ENCODE results near the gene BAHCC1. TPM values are rescaled to one million over a fixed set of nuclear protein-coding genes. Genes with fewer than 3 reads are reported as not detected.

Gene BAHCC1
- polyA plus RNA-seq, 2 donors = 3.0 to 9.1 TPM

DNA sequence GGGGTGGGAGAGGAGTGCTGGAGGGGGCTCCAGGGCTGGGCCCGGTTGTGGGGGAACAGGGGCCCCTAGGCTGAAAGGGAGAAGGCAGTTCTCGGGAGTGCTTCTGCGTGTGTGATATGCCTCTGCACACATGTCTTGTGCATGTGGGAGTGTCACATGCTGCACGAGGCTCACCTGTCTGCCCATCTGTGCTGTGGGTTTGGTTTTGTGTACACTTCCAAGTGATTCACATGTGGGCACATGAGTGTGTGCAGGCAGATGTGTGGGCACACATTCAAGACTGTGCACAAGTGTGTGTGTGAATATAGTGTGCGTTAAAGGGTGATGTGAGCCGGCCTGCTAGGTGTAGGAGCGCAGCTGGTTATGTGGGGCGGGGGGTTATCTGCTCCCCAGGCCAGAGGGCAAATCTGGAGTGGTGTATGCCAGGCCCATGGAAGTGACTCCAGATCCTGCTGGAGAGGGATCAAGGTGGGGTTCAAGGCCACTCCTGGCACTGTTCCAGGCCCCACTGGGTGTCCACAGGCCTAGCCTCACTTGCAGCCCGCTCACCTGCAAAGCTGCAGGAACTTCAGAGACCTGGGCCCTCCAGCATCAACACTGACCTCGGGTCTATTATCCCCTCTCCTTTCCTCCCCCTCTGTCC lies 3.8 kb upstream of the BAHCC1 start:
- no peaks in the 10 kb centered on the region for H3K27me3 ChIP-seq (ENCODE audit: control insufficient read depth in 1 of 2, insufficient read depth in 2 of 2, low read length in 2 of 2)
- H3K27ac ChIP-seq (ENCODE audit: low read depth in 2 of 2, low read length in 1 of 2) = peak overlapping the region; percentile 94 to 97
- WGBS, 2 donors = 56 to 58% methylated on average over 10 of the region's 10 CpGs
- no peaks in the 10 kb centered on the region for H3K9me3 ChIP-seq (ENCODE audit: control insufficient read depth in 2 of 2, insufficient read depth in 1 of 2, low read depth in 1 of 2, low read length in 1 of 2)
- peaks cover 6 to 29% of the 10 kb centered on the region in 2 donors for H3K4me1 ChIP-seq (ENCODE audit: control insufficient read depth in 2 of 2, insufficient read depth in 2 of 2, low read length in 1 of 2)
- H3K4me3 ChIP-seq (ENCODE audit: low read depth in 1 of 2, low read length in 2 of 2) = peak overlapping the region in 1 of 2 donors; percentile 10
- H3K36me3 ChIP-seq (ENCODE audit: control insufficient read depth in 2 of 2, insufficient read depth in 2 of 2, low read length in 1 of 2) = peaks cover 0 to 3% of the 10 kb centered on the region in 2 donors

DNA sequence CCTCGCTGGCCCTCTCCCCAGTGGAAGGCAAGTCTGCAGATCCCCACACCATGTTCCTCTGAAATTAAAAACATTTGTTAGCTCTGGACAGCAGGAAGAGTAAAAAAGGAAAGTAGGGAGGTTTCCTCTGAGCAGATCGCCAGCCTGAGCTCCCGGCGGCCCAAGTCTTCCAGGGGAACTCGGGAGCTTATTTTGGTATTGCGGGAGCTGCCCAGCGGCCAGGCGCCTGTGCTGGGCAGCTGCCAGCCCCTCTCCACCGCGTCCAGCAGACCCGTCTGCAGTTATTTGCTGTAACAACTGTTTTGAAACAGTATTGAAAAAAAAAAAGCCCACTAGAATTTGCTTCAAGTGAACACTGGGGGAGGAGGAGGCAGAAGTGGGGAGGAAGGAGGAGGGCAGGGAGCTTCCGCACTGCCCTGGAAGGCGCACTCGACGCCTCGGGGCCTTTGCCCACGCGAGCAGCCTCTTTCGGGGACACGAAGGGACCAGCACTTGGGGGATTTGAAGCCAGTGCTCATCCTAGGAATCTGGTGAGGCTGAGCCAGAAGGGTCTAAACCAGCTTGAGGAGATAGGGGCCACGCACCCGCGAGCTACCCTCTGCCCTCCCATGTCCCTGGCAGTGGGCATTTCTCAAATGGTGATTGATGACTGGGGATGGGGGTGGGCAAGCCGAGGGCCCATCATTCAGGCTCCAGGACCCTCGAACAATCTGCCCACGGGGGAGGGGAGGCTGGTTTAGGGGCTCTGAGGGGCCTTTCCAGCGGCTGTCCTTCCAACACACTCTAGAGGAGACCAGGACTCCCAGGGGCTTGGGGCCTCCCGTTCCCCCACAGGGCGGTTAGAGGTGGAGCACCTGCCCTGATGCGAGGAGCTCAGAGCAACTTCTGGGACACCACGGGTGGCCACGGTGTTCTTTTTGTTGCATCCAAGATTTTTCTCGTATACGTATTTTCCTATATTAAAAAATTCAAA lies 3.0 kb upstream of the BAHCC1 start:
- Histone ChIP-seq H3K27ac (ENCODE audit: low read depth in 2 of 2, low read length in 1 of 2) (peak overlapping the region; percentile 94 to 97), H3K4me1 (ENCODE audit: control insufficient read depth in 2 of 2, insufficient read depth in 2 of 2, low read length in 1 of 2) (peaks cover 6 to 28% of the 10 kb centered on the region in 2 donors), H3K4me3 (ENCODE audit: low read depth in 1 of 2, low read length in 2 of 2) (peak overlapping the region; percentile 37 to 77), H3K36me3 (ENCODE audit: control insufficient read depth in 2 of 2, insufficient read depth in 2 of 2, low read length in 1 of 2) (peaks cover 0 to 3% of the 10 kb centered on the region in 2 donors), H3K9me3 (ENCODE audit: control insufficient read depth in 2 of 2, insufficient read depth in 1 of 2, low read depth in 1 of 2, low read length in 1 of 2) (no peaks in the 10 kb centered on the region), H3K27me3 (ENCODE audit: control insufficient read depth in 1 of 2, insufficient read depth in 2 of 2, low read length in 2 of 2) (no peaks in the 10 kb centered on the region)
- 16 to 25% methylated on average over 34 of the region's 34 CpGs for WGBS, 2 donors

DNA sequence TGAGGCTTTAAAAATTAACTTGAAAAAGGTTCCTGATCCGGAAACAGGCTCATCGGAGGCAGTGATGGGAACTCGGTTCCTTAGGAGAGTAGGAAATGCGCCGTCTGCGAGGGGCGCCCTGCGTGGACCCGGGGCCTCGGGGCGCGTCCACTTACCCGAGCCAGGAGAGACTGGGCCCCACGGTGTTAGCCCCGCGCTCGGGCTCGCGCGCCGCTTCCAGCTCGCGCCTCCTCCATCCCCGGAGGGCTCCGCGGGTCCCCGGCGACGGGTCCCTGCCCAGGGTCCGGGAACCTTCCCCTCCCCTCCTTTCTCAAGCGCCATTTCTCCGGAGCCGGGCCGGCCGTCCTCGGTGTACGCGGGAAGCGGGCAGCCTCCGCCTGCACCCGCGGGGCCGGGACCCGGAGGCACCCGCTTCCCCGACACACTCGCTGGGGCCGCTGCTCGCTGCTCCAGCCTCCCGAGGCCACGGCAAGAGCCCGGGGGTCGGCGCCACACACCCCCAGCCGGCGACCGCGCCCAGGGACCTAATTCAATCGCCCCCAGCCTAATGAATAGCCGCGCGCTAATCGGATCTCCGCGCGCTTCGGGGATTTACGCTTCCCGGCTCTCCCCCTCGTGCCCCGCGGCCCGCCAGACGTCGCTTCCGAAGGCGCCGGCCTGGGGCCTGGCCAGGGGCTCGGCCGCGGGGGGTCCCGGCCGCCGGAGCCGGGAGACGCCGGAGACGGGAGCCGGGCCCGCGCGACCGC lies 2.2 kb upstream of the BAHCC1 start:
- WGBS, 2 donors = 1% methylated on average over 72 to 93 of the region's 93 CpGs

DNA sequence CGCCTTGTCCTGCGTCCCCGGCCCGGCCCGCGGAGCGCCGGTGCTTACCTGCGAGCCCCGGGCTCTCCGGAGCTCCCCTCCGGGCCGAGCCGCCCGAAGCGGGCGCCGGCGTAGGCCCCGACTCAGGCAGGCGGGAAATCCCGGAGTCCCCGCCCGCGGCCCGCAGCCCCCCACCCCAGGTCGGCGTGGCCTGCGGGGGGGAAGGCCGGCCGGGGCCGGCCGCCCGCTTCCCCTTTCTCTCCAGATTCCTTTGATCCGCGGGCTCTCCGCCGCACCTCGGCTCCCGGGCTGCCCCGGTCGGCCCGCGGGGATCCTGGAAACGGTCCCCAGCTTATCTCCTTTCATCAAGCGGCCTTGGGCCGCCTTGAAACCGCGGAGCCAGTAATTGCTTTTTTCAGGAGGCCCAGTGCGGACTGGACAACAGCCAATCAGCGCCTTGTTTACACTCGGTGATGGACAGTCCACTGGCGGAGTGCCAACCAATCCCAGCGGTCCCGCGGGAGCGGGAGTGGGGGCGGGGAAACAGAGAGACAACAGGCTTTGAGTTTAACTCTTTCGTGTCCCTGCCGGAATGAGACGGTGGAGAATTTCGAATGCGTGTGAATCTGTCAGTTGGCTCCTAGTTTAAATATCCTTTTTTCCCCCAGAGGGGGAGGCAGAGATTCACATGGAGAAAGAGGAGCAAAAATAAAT lies 1.4 kb upstream of the BAHCC1 start:
- Histone ChIP-seq H3K4me3 (ENCODE audit: low read depth in 1 of 2, low read length in 2 of 2) (peak overlapping the region; percentile 71 to 77), H3K27me3 (ENCODE audit: control insufficient read depth in 1 of 2, insufficient read depth in 2 of 2, low read length in 2 of 2) (no peaks in the 10 kb centered on the region), H3K9me3 (ENCODE audit: control insufficient read depth in 2 of 2, insufficient read depth in 1 of 2, low read depth in 1 of 2, low read length in 1 of 2) (no peaks in the 10 kb centered on the region), H3K27ac (ENCODE audit: low read depth in 2 of 2, low read length in 1 of 2) (peak overlapping the region; percentile 94 to 97), H3K4me1 (ENCODE audit: control insufficient read depth in 2 of 2, insufficient read depth in 2 of 2, low read length in 1 of 2) (peaks cover 4 to 21% of the 10 kb centered on the region in 2 donors), H3K36me3 (ENCODE audit: control insufficient read depth in 2 of 2, insufficient read depth in 2 of 2, low read length in 1 of 2) (peaks cover 0 to 3% of the 10 kb centered on the region in 2 donors)
- 0 to 1% methylated on average over 55 to 63 of the region's 63 CpGs for WGBS, 2 donors

More for the DNA sequence above, 2.2 kb upstream of the BAHCC1 start:
- peak overlapping the region; percentile 94 to 97 for H3K27ac ChIP-seq (ENCODE audit: low read depth in 2 of 2, low read length in 1 of 2)
- H3K27me3 ChIP-seq (ENCODE audit: control insufficient read depth in 1 of 2, insufficient read depth in 2 of 2, low read length in 2 of 2) = no peaks in the 10 kb centered on the region
- peak overlapping the region; percentile 71 to 77 for H3K4me3 ChIP-seq (ENCODE audit: low read depth in 1 of 2, low read length in 2 of 2)
- H3K9me3 ChIP-seq (ENCODE audit: control insufficient read depth in 2 of 2, insufficient read depth in 1 of 2, low read depth in 1 of 2, low read length in 1 of 2) = no peaks in the 10 kb centered on the region
- peaks cover 0 to 3% of the 10 kb centered on the region in 2 donors for H3K36me3 ChIP-seq (ENCODE audit: control insufficient read depth in 2 of 2, insufficient read depth in 2 of 2, low read length in 1 of 2)
- H3K4me1 ChIP-seq (ENCODE audit: control insufficient read depth in 2 of 2, insufficient read depth in 2 of 2, low read length in 1 of 2) = peaks cover 6 to 27% of the 10 kb centered on the region in 2 donors

DNA sequence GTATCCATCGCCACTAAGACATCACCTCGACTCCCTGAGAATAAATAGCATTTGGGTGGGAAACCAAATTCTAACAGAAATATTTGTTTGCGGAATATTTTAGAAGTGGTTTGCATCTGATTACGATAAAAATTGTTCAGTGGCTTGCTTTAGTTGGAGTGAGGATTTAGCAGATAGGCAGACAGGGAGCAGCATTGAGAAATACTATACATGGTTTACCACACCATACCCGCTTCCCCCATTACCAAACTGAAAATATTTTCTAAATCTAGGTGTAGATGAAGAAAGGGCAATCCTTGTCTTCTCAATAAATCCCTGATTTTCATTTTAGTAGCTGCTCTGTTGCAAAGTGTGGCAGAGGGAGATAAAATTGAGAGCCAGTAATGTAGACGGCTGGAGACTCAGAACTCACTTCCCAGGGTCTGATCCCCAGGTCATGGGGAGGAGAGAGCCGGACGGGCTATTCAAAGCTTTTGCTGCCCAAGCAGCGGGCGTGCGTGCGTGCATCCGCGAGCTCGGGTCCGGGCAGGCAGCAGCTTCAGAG lies 808 bp upstream of the BAHCC1 start:
- Histone ChIP-seq H3K9me3 (ENCODE audit: control insufficient read depth in 2 of 2, insufficient read depth in 1 of 2, low read depth in 1 of 2, low read length in 1 of 2) (no peaks in the 10 kb centered on the region), H3K27ac (ENCODE audit: low read depth in 2 of 2, low read length in 1 of 2) (peak overlapping the region; percentile 78 to 82), H3K36me3 (ENCODE audit: control insufficient read depth in 2 of 2, insufficient read depth in 2 of 2, low read length in 1 of 2) (peaks cover 0 to 3% of the 10 kb centered on the region in 2 donors), H3K4me1 (ENCODE audit: control insufficient read depth in 2 of 2, insufficient read depth in 2 of 2, low read length in 1 of 2) (peaks cover 4 to 21% of the 10 kb centered on the region in 2 donors), H3K4me3 (ENCODE audit: low read depth in 1 of 2, low read length in 2 of 2) (no peak overlapping the region), H3K27me3 (ENCODE audit: control insufficient read depth in 1 of 2, insufficient read depth in 2 of 2, low read length in 2 of 2) (no peaks in the 10 kb centered on the region)
- WGBS, 2 donors = 7 to 9% methylated on average over 16 of the region's 16 CpGs

DNA sequence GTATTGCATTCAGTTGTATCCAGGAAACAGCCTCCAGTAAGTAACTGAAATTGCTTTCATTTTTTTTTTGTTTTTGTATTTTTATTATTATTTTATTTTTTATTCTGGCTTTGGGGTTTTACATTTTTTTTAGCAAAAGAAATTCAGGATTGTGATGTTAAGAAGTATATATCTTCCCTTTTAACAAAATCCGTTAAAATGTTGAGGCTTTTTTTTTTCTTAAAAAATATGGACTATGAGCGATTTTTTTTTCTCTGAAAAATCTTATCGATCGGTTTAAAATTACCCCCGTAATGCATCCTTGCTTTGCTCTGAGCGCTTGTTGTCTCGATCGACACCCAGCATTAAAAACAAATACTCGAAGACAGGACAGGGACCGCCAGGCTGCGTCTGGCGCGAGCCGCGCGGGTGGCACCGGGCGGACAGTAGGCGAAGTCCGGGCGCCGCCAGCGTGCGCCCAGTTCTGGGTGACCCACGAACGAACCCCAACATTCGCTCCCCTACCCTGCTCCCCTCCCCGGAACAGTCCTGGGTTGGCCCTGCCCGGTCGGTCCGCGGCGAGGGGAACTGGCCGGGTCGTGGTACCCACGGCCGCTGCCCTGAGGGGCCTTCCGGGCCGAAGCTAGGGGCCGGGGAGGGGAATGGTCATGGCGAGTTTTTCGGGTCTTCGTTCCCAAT lies 482 bp downstream of the BAHCC1 start:
- Histone ChIP-seq H3K4me1 (ENCODE audit: control insufficient read depth in 2 of 2, insufficient read depth in 2 of 2, low read length in 1 of 2) (peaks cover 4 to 21% of the 10 kb centered on the region in 2 donors), H3K9me3 (ENCODE audit: control insufficient read depth in 2 of 2, insufficient read depth in 1 of 2, low read depth in 1 of 2, low read length in 1 of 2) (no peaks in the 10 kb centered on the region), H3K36me3 (ENCODE audit: control insufficient read depth in 2 of 2, insufficient read depth in 2 of 2, low read length in 1 of 2) (peaks cover 0 to 3% of the 10 kb centered on the region in 2 donors), H3K4me3 (ENCODE audit: low read depth in 1 of 2, low read length in 2 of 2) (peak overlapping the region; percentile 77 to 80), H3K27ac (ENCODE audit: low read depth in 2 of 2, low read length in 1 of 2) (peak overlapping the region; percentile 89 to 96), H3K27me3 (ENCODE audit: control insufficient read depth in 1 of 2, insufficient read depth in 2 of 2, low read length in 2 of 2) (no peaks in the 10 kb centered on the region)
- 1% methylated on average over 40 to 43 of the region's 43 CpGs for WGBS, 2 donors

DNA sequence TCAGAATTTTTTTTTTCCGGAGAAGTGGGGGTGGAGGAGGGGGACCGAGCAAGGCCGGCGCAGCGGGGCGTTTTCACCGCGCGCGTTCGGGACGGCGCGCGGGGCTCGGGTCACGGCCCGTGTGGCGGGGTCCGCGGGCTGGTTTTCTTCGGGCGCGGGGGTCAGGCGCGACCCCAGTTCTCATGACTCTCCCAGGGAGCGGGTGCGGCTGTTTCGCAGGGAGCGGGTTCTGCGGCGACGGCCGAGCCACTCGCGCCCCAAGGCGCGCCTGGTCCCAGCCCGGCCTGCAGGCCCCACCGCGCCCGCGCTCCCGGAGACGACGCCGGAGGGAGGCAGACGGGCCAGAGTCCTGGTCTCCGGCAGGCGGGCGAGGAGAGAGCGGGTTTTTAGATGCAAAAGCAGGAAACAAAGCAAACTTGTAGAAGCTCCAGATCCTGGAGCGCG lies 1.0 kb downstream of the BAHCC1 start:
- WGBS, 2 donors = 0 to 2% methylated on average over 37 to 54 of the region's 54 CpGs
- Histone ChIP-seq H3K36me3 (ENCODE audit: control insufficient read depth in 2 of 2, insufficient read depth in 2 of 2, low read length in 1 of 2) (peaks cover 0 to 3% of the 10 kb centered on the region in 2 donors), H3K9me3 (ENCODE audit: control insufficient read depth in 2 of 2, insufficient read depth in 1 of 2, low read depth in 1 of 2, low read length in 1 of 2) (no peaks in the 10 kb centered on the region), H3K4me3 (ENCODE audit: low read depth in 1 of 2, low read length in 2 of 2) (peak overlapping the region; percentile 77 to 80), H3K27me3 (ENCODE audit: control insufficient read depth in 1 of 2, insufficient read depth in 2 of 2, low read length in 2 of 2) (no peaks in the 10 kb centered on the region), H3K27ac (ENCODE audit: low read depth in 2 of 2, low read length in 1 of 2) (peak overlapping the region; percentile 89 to 96), H3K4me1 (ENCODE audit: control insufficient read depth in 2 of 2, insufficient read depth in 2 of 2, low read length in 1 of 2) (peaks cover 5 to 20% of the 10 kb centered on the region in 2 donors)

DNA sequence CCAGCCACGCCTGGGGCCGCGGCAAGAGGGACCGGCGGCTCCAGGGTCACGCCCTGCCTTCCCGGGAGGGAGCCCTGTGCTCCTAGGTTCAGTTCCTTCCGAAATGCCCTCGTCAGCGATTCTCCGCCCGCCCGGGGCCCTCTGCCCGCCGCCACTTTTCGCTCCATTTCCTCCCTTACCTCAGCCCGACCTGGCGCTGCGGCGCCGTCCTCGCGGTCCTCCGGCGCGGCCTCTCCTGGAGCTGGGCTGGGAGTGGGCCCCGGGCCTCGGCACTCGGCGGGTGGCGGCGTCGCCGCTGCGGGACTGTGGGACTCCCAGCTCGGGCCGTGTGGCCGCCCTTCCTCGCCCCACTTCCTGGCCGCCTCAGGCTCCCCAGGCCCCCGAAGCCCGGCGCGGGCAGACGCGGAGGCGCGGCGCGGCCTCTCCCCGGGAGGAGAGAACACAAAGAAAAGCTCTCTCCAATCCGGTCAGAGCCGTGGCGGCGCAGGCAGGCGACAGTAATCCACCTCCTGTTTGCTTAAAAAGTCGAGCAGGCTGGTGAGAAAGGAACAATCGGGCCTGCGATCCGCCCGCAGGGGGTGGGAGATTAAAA lies 1.6 kb downstream of the BAHCC1 start:
- WGBS, 2 donors = 1% methylated on average over 50 to 61 of the region's 61 CpGs

More for the DNA sequence above, 1.6 kb downstream of the BAHCC1 start:
- H3K4me3 ChIP-seq (ENCODE audit: low read depth in 1 of 2, low read length in 2 of 2) = peak overlapping the region; percentile 77 to 80
- H3K27me3 ChIP-seq (ENCODE audit: control insufficient read depth in 1 of 2, insufficient read depth in 2 of 2, low read length in 2 of 2) = no peaks in the 10 kb centered on the region
- no peaks in the 10 kb centered on the region for H3K9me3 ChIP-seq (ENCODE audit: control insufficient read depth in 2 of 2, insufficient read depth in 1 of 2, low read depth in 1 of 2, low read length in 1 of 2)
- H3K27ac ChIP-seq (ENCODE audit: low read depth in 2 of 2, low read length in 1 of 2) = peak overlapping the region; percentile 89 to 96
- no peaks in the 10 kb centered on the region for H3K36me3 ChIP-seq (ENCODE audit: control insufficient read depth in 2 of 2, insufficient read depth in 2 of 2, low read length in 1 of 2)
- peaks cover 9 to 20% of the 10 kb centered on the region in 2 donors for H3K4me1 ChIP-seq (ENCODE audit: control insufficient read depth in 2 of 2, insufficient read depth in 2 of 2, low read length in 1 of 2)
